Activated naive CD4-positive, alpha-beta T cell treated with anti-CD3 and anti-CD28 coated beads for 36 hours (primary cell): Measurements from ENCODE around the gene SNF8. TPM values are rescaled to one million over a fixed set of nuclear protein-coding genes. Genes with fewer than 3 reads are reported as not detected.
A peak's percentile ranks its signal among the peaks of the same experiment; 100 is the strongest.
"Not testable (repeated sequence)": the region's sequence is repeated elsewhere in the genome, so short reads cannot be mapped to it uniquely, and the experiment has no call there.

Experiments
- CTCF ChIA-PET: fragments of 350-600 bp; sonication (Branson Sonifier 250); formaldehyde crosslinking; loops from one replicate; lab custom pipeline; 2021; ENCODE audit warnings: antibody characterized with exemption; lab: Charles Lee
- DNase-seq: peaks from one replicate; pipeline ENCODE4 v3.0.0-alpha.2; 2020
- H3K27ac Mint-ChIP-seq: one replicate; pipeline ENCODE4 v1.8.0; 2021; ENCODE audit warnings: mild to moderate bottlenecking, mixed read lengths
- H3K27me3 Mint-ChIP-seq: one replicate; pipeline ENCODE4 v1.8.0; 2021; ENCODE audit warnings: low read depth, mixed read lengths
- H3K36me3 Mint-ChIP-seq: one replicate; pipeline ENCODE4 v1.8.0; 2021; ENCODE audit warnings: low read depth, mixed read lengths
- H3K4me1 Mint-ChIP-seq: one replicate; pipeline ENCODE4 v1.8.0; 2021; ENCODE audit warnings: low read depth, mixed read lengths
- H3K4me3 Mint-ChIP-seq: one replicate; pipeline ENCODE4 v1.8.0; 2021; ENCODE audit warnings: mild to moderate bottlenecking, moderate library complexity, mixed read lengths
- H3K9me3 Mint-ChIP-seq: one replicate; pipeline ENCODE4 v1.8.0; 2021; ENCODE audit warnings: mixed read lengths
- intact Hi-C: fragments of 100-400 bp; cut with micrococcal nuclease; formaldehyde crosslinking; loops from one replicate; pipeline ENCODE4 v1.15.1; 2023
- total RNA-seq, 2 experiments: library from RNA; stranded (reverse); gene quantifications; one replicate each; pipeline ENCODE4 v1.2.3, GENCODE V29; 2021

SNF8 gene
- total RNA-seq, 2 experiments from 2014 or later: 90.3 to 96.3 TPM

GRCh38 chr17:48970224-48970623 lies 25.6 kb upstream of the SNF8 start:
- no peak overlapping the region for H3K4me3 Mint-ChIP-seq
- no peaks in the 10 kb centered on the region for H3K36me3 Mint-ChIP-seq
- CTCF ChIA-PET: interaction anchor here (0.6 kb wide), 1 partner anchor 41 kb away, joined by 3 read pairs; no protein-coding TSS in a partner anchor
- peaks cover 39% of the 10 kb centered on the region for H3K27me3 Mint-ChIP-seq
- intact Hi-C loops: no loop called here
- H3K9me3 Mint-ChIP-seq: no peaks in the 10 kb centered on the region
- DNase-seq: no peak
- no peaks in the 10 kb centered on the region for H3K4me1 Mint-ChIP-seq
- no peak overlapping the region for H3K27ac Mint-ChIP-seq

- H3K4me1 Mint-ChIP-seq: no peaks in the 10 kb centered on the region
- H3K36me3 Mint-ChIP-seq: no peaks in the 10 kb centered on the region
- H3K4me3 Mint-ChIP-seq: no peak overlapping the region
- CTCF ChIA-PET: no interaction called here
- DNase-seq: no peak
- no peaks in the 10 kb centered on the region for H3K9me3 Mint-ChIP-seq
- peaks cover 28% of the 10 kb centered on the region for H3K27me3 Mint-ChIP-seq
- no peak overlapping the region for H3K27ac Mint-ChIP-seq
- intact Hi-C loops: no loop called here
These were observed 17.0 kb upstream of the SNF8 start for GRCh38 chr17:48961516-48962233.

GRCh38 chr17:48960834-48961515 lies 16.3 kb upstream of the SNF8 start:
- CTCF ChIA-PET: interaction anchor here (1.5 kb wide), 1 partner anchor 71 kb away, joined by 4 read pairs; no protein-coding TSS in a partner anchor
- H3K4me1 Mint-ChIP-seq: no peaks in the 10 kb centered on the region
- peaks cover 28% of the 10 kb centered on the region for H3K27me3 Mint-ChIP-seq
- no peaks in the 10 kb centered on the region for H3K36me3 Mint-ChIP-seq
- H3K9me3 Mint-ChIP-seq: no peaks in the 10 kb centered on the region
- DNase-seq: no peak
- intact Hi-C loops: no loop called here
- H3K27ac Mint-ChIP-seq: no peak overlapping the region
- no peak overlapping the region for H3K4me3 Mint-ChIP-seq

GRCh38 chr17:48954300-48954755 lies 9.7 kb upstream of the SNF8 start:
- DNase-seq: peak; percentile 43
- Mint-ChIP-seq H3K27ac (no peak overlapping the region), H3K9me3 (no peaks in the 10 kb centered on the region)

GRCh38 chr17:48952904-48953303 lies 8.3 kb upstream of the SNF8 start:
- CTCF ChIA-PET: interaction anchor here (0.7 to 1.1 kb wide), 3 partner anchors 69 to 83 kb away, joined by 3 to 6 read pairs (median 4); no protein-coding TSS in a partner anchor
- Mint-ChIP-seq H3K27me3 (peaks cover 11% of the 10 kb centered on the region), H3K9me3 (no peaks in the 10 kb centered on the region), H3K4me1 (peaks cover 4% of the 10 kb centered on the region), H3K27ac (peak overlapping the region; percentile 5), H3K4me3 (no peak overlapping the region), H3K36me3 (no peaks in the 10 kb centered on the region)
- DNase-seq: peak; percentile 57
- intact Hi-C loops: no loop called here

More at GRCh38 chr17:48954300-48954755, 9.7 kb upstream of the SNF8 start:
- Mint-ChIP-seq H3K4me1 (peaks cover 4% of the 10 kb centered on the region), H3K27me3 (peaks cover 17% of the 10 kb centered on the region), H3K36me3 (no peaks in the 10 kb centered on the region), H3K4me3 (no peak overlapping the region)
- intact Hi-C loops: loop anchor here (1.0 kb wide), 1 partner anchor 78 kb away; no protein-coding TSS in a partner anchor
- CTCF ChIA-PET: no interaction called here

- H3K27ac Mint-ChIP-seq: no peak overlapping the region
- DNase-seq: no peak
- CTCF ChIA-PET: interaction anchor here (0.7 kb wide), 1 partner anchor 275 kb away, joined by 3 read pairs; no protein-coding TSS in a partner anchor
- H3K4me3 Mint-ChIP-seq: no peak overlapping the region
- H3K27me3 Mint-ChIP-seq: peaks cover 10% of the 10 kb centered on the region
- intact Hi-C loops: no loop called here
- peaks cover 4% of the 10 kb centered on the region for H3K4me1 Mint-ChIP-seq
- no peaks in the 10 kb centered on the region for H3K9me3 Mint-ChIP-seq
- no peaks in the 10 kb centered on the region for H3K36me3 Mint-ChIP-seq
These were observed 6.9 kb upstream of the SNF8 start for GRCh38 chr17:48951572-48951971.

GRCh38 chr17:48945261-48945651 lies 614 bp upstream of the SNF8 start:
- H3K9me3 Mint-ChIP-seq, intact Hi-C loops, DNase-seq, H3K27me3 Mint-ChIP-seq: not testable (repeated sequence)
- peak overlapping the region; percentile 99 for H3K4me3 Mint-ChIP-seq
- H3K36me3 Mint-ChIP-seq: peaks cover 13% of the 10 kb centered on the region
- CTCF ChIA-PET: interaction anchor here (1.4 kb wide), 1 partner anchor 90 kb away, joined by 3 read pairs; no protein-coding TSS in a partner anchor
- H3K27ac Mint-ChIP-seq: peak overlapping the region; percentile 89
- H3K4me1 Mint-ChIP-seq: peaks cover 18% of the 10 kb centered on the region

- no peak overlapping the region for H3K4me3 Mint-ChIP-seq
- peak overlapping the region; percentile 3 for H3K27ac Mint-ChIP-seq
- intact Hi-C loops: no loop called here
- H3K9me3 Mint-ChIP-seq: no peaks in the 10 kb centered on the region
- no peak for DNase-seq
- H3K4me1 Mint-ChIP-seq: no peaks in the 10 kb centered on the region
- CTCF ChIA-PET: no interaction called here
- H3K36me3 Mint-ChIP-seq: peaks cover 36% of the 10 kb centered on the region
- no peaks in the 10 kb centered on the region for H3K27me3 Mint-ChIP-seq
These were observed 11.6 kb downstream of the SNF8 start for GRCh38 chr17:48933035-48933434.

- H3K9me3 Mint-ChIP-seq: no peaks in the 10 kb centered on the region
- H3K4me1 Mint-ChIP-seq: peaks cover 3% of the 10 kb centered on the region
- intact Hi-C loops: no loop called here
- peaks cover 40% of the 10 kb centered on the region for H3K36me3 Mint-ChIP-seq
- no peaks in the 10 kb centered on the region for H3K27me3 Mint-ChIP-seq
- CTCF ChIA-PET: interaction anchor here (0.6 kb wide), 1 partner anchor 9 kb away, joined by 4 read pairs; no protein-coding TSS in a partner anchor
- H3K27ac Mint-ChIP-seq: no peak overlapping the region
- no peak for DNase-seq
- H3K4me3 Mint-ChIP-seq: no peak overlapping the region
These were observed 14.2 kb downstream of the SNF8 start for GRCh38 chr17:48930435-48930873.

- no peak overlapping the region for H3K27ac Mint-ChIP-seq
- intact Hi-C loops: no loop called here
- no peaks in the 10 kb centered on the region for H3K27me3 Mint-ChIP-seq
- H3K36me3 Mint-ChIP-seq: peaks cover 39% of the 10 kb centered on the region
- no peak for DNase-seq
- H3K4me1 Mint-ChIP-seq: peaks cover 3% of the 10 kb centered on the region
- H3K9me3 Mint-ChIP-seq: no peaks in the 10 kb centered on the region
- H3K4me3 Mint-ChIP-seq: no peak overlapping the region
- CTCF ChIA-PET: no interaction called here
These were observed 14.9 kb downstream of the SNF8 start for GRCh38 chr17:48929812-48930165.

GRCh38 chr17:48928876-48929811 lies 15.5 kb downstream of the SNF8 start:
- intact Hi-C loops: no loop called here
- CTCF ChIA-PET: no interaction called here
- peaks cover 38% of the 10 kb centered on the region for H3K36me3 Mint-ChIP-seq
- DNase-seq: no peak
- H3K4me3 Mint-ChIP-seq: no peak overlapping the region
- no peaks in the 10 kb centered on the region for H3K9me3 Mint-ChIP-seq
- H3K27me3 Mint-ChIP-seq: no peaks in the 10 kb centered on the region
- peak overlapping the region; percentile 62 for H3K27ac Mint-ChIP-seq
- peaks cover 3% of the 10 kb centered on the region for H3K4me1 Mint-ChIP-seq
